ENCODE measurements around the gene CHD1. TPM values are rescaled to one million over a fixed set of nuclear protein-coding genes. Genes with fewer than 3 reads are reported as not detected.

CHD1 gene
- 22.0 and 24.6 TPM in 2 replicates for total RNA-seq

DNA sequence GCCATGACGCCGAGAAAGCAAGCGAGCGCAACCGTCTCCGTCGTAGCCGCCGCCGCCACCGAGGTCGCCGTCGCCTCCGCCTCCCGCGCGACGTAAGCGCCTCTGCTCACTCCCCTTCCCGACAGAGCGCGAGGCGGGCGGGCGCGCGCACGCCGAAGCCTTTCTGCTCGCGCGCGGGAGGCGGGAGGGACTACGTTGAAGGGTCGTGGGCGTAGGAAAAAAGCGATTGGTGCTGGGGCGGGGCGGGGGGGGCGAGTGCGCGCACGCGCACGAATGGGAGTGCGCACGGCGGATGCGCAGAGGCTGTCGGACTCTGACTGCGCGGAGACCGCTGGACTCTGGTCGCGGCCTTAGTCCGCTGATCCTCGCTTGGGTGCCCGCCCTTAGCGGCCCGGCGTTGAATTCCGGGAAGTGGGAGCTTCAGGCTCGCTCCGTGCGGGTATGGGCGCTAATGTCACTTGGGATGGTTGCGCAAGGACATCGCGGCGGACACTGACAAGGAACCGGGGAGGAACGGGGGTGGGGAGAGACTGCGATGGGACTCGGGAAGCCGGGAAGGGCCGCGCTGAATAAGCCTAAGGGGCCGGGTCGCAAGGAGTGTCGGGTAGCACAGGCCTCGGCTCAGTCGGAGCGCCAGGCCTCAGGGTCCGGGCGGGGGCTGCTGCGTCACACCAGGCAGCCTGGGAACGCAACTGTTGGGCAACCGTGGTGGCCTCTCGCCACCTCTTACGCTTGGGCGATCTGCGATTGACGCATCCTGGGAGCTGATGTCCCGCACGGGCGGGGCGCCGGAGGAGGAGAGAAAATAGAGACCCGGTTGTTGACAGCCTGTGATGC lies at the start of gene CHD1:
Gene CHD1 (minus strand): TSS at position 135 of the 837 bp plus-strand sequence. CDS start 2,621 bp downstream, outside the sequence.

Other genes starting within 250 kb of the CHD1 start
- gene RGMB, start 155.3 kb downstream of the CHD1 start, total RNA-seq = 32.6 and 76.0 TPM in 2 replicates